Peyer's patch (tissue), 4 donors: ENCODE measurements around the gene LYZL6.

Experiments
- CTCF ChIP-seq, 6 experiments: fragments of 450-650 bp in 4 of 6; fragments of 200-600 bp in 2 of 6; sonication (generic) in 1 of 6; IDR thresholded peaks; one replicate each; pipeline ENCODE4 v1.5.1; 2017 to 2019; ENCODE audit warnings: antibody characterized with exemption in 6 of 6, mild to moderate bottlenecking in 3 of 6, moderate library complexity in 1 of 6
- POLR2A ChIP-seq, 2 donors: fragments of 450-650 bp; IDR thresholded peaks; one replicate each; pipeline ENCODE4 v1.5.1; 2017; ENCODE audit warnings: antibody characterized with exemption in 2 of 2, mild to moderate bottlenecking in 2 of 2, moderate library complexity in 2 of 2

GRCh38 chr17:35889241-35889640, 54.3 kb downstream of the LYZL6 start:
- no peak for TF ChIP-seq CTCF (IDR thresholded peaks at IDR 0.05)
- no peak for TF ChIP-seq POLR2A (IDR thresholded peaks at IDR 0.05)
